Measurements from ENCODE around the gene TERT. TPM values are rescaled to one million over a fixed set of nuclear protein-coding genes. Genes with fewer than 3 reads are reported as not detected.

TERT gene
- total and polyA plus RNA-seq, 7 donors, result 2.9 TPM; not detected in 6

- no peak for TF ChIP-seq POLR2AphosphoS5 (IDR thresholded peaks at IDR 0.05)
- H3K27me3 ChIP-seq, result peaks cover 3 to 61% (median 9%) of the 10 kb centered on the region in 3 donors
Observed at GRCh38 chr5:1205255-1206180, 89.3 kb downstream of the TERT start.

GRCh38 chr5:1204693-1205242 lies 90.1 kb downstream of the TERT start:
- H3K9me3 ChIP-seq, result no peaks in the 10 kb centered on the region
- H3K27me3 ChIP-seq, result peaks cover 3 to 67% (median 9%) of the 10 kb centered on the region in 3 donors
- no peak for DNase-seq
- no peak overlapping the region for H3K27ac ChIP-seq
- TF ChIP-seq POLR2A (IDR thresholded peaks at IDR 0.05), result no peak
- TF ChIP-seq POLR2AphosphoS5 (IDR thresholded peaks at IDR 0.05), result no peak
- TF ChIP-seq CTCF (IDR thresholded peaks at IDR 0.05), result no peak
- TF ChIP-seq EP300 (IDR thresholded peaks at IDR 0.05), result no peak
- intact Hi-C loops (cut with DNase I), result no loop called here
- H3K36me3 ChIP-seq, result no peaks in the 10 kb centered on the region
- 17 to 35% methylated on average over 18 of the region's 18 CpGs for WGBS, 2 donors
- no peaks in the 10 kb centered on the region for H3K4me1 ChIP-seq
- no peak overlapping the region for H3K4me3 ChIP-seq

More at GRCh38 chr5:1205255-1206180, 89.3 kb downstream of the TERT start:
- WGBS, 2 donors, result 69 to 72% methylated on average over 11 of the region's 11 CpGs
- Histone ChIP-seq H3K4me3 (no peak overlapping the region), H3K9me3 (no peaks in the 10 kb centered on the region), H3K36me3 (no peaks in the 10 kb centered on the region), H3K4me1 (no peaks in the 10 kb centered on the region), H3K27ac (no peak overlapping the region)
- DNase-seq, result no peak
- intact Hi-C loops (cut with DNase I), result no loop called here

DNA sequence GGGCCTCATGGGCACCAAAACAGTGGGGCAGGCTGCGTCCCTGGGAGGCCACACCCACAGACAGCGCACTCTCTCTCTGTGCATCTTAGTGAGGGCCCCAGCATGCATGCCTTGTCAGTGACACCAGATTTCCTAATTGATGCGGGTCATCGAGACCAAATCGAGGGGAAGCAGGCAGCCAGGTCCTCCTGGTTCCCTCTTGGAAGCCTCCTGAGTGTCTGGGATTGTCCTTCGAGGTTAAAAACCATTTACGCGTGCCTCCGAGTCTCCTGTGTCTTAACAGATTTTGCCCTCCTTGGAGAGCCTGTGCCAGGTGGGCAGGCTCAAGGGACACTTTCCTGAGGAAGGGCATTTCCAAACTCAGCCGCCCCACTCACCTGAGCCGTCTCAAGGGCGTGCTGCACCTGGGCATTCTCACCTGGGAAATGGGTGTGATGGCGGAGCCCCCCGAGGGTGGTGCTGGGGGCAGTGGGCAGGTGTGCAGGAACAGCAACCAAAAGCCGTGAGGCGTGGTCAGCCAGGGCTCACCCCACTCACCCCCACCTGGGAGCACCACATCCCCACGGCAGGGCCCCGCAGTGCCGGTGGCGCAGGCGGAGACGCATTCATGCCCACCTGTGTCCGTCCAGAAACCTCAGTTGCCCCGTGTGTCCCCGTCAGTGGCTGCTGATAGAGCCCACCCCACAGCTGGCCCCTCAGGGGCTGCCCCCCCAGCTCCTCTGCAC lies 90.7 kb downstream of the TERT start:
- H3K27me3 ChIP-seq, result peaks cover 3 to 74% (median 9%) of the 10 kb centered on the region in 3 donors
- no peaks in the 10 kb centered on the region for H3K9me3 ChIP-seq
- H3K27ac ChIP-seq, result no peak overlapping the region
- DNase-seq, result no peak
- intact Hi-C loops (cut with DNase I), result no loop called here
- no peaks in the 10 kb centered on the region for H3K4me1 ChIP-seq
- H3K4me3 ChIP-seq, result no peak overlapping the region
- TF ChIP-seq POLR2AphosphoS5 (IDR thresholded peaks at IDR 0.05) (no peak), EP300 (IDR thresholded peaks at IDR 0.05) (no peak), POLR2A (IDR thresholded peaks at IDR 0.05) (no peak), CTCF (IDR thresholded peaks at IDR 0.05) (no peak)
- H3K36me3 ChIP-seq, result no peaks in the 10 kb centered on the region
- WGBS, 2 donors, result 78 to 82% methylated on average over 25 of the region's 25 CpGs

- no peak for DNase-seq
- H3K36me3 ChIP-seq, result no peaks in the 10 kb centered on the region
- TF ChIP-seq POLR2AphosphoS5 (IDR thresholded peaks at IDR 0.05) (no peak), CTCF (IDR thresholded peaks at IDR 0.05) (no peak), POLR2A (IDR thresholded peaks at IDR 0.05) (no peak), EP300 (IDR thresholded peaks at IDR 0.05) (no peak)
- H3K4me3 ChIP-seq, result no peak overlapping the region
- no peaks in the 10 kb centered on the region for H3K9me3 ChIP-seq
- H3K4me1 ChIP-seq, result no peaks in the 10 kb centered on the region
- intact Hi-C loops (cut with DNase I), result no loop called here
- H3K27ac ChIP-seq, result no peak overlapping the region
- H3K27me3 ChIP-seq, result peaks cover 3 to 79% (median 9%) of the 10 kb centered on the region in 3 donors
- 89 to 93% methylated on average over 24 of the region's 24 CpGs for WGBS, 2 donors
Observed at GRCh38 chr5:1203311-1203967, 91.4 kb downstream of the TERT start.

Small RNA genes within 50 kb of the gene (small RNA-seq; reads per million reads assigned to genes)
- gene MIR4457, result 0 reads per million in 3 donors

Other genes with a start within 250 kb of the TERT start
- gene SLC12A7, start 183.0 kb downstream of the TERT start, total RNA-seq, result 10 to 100 TPM; 12.5 to 23.5 (median 18.4) TPM
- 10 to 100 TPM in 2 of 3 donors, 1 to 10 TPM in 1; 7.2 to 54.3 (median 10.9) TPM for gene SLC12A7, start 183.0 kb downstream of the TERT start, polyA plus RNA-seq
- not detected for gene SLC6A19, start 93.5 kb downstream of the TERT start, total RNA-seq
- gene SLC6A19, start 93.5 kb downstream of the TERT start, polyA plus RNA-seq, result 1 to 10 TPM in 1 of 3 donors, under 1 TPM in 2; 0.80 to 6.6 (median 0.92) TPM
- not detected for gene SLC6A18, start 69.7 kb downstream of the TERT start, total RNA-seq
- under 1 TPM in 1 of 3 donors, not detected in 2; 0.07 TPM for gene SLC6A18, start 69.7 kb downstream of the TERT start, polyA plus RNA-seq
- 10 to 100 TPM; 49.5 to 67.8 (median 58.9) TPM for gene CLPTM1L, start 50.0 kb upstream of the TERT start, total RNA-seq
- 10 to 100 TPM; 33.1 to 90.5 (median 33.6) TPM for gene CLPTM1L, start 50.0 kb upstream of the TERT start, polyA plus RNA-seq
- not detected for gene SLC6A3, start 150.4 kb upstream of the TERT start, total RNA-seq
- under 1 TPM in 1 of 3 donors, not detected in 2; 0.06 TPM for gene SLC6A3, start 150.4 kb upstream of the TERT start, polyA plus RNA-seq
- 10 to 100 TPM; 20.6 to 24.3 (median 22.3) TPM for gene LPCAT1, start 228.9 kb upstream of the TERT start, total RNA-seq
- gene LPCAT1, start 228.9 kb upstream of the TERT start, polyA plus RNA-seq, result 10 to 100 TPM in 1 of 3 donors, 1 to 10 TPM in 2; 4.2 to 35.1 (median 7.8) TPM

Data from sigmoid colon (tissue), 7 donors.